Gastroesophageal sphincter (tissue), 4 donors: ENCODE measurements around the gene SEMA5B. TPM values are rescaled to one million over a fixed set of nuclear protein-coding genes. Genes with fewer than 3 reads are reported as not detected.

Experiments used
- ATAC-seq: fragments of 150-250 bp; one replicate; pipeline ENCODE4 v1.9.1; 2016; ENCODE audit warnings: mild to moderate bottlenecking, moderate library complexity
- H3K27ac ChIP-seq, 4 donors: fragments of 200-600 bp; sonication (generic) in 3 of 4; 1 replicate in 3 of 4; 2 replicates in 1 of 4; pipeline ENCODE4 v1.5.1; 2016 to 2019
- H3K27me3 ChIP-seq: fragments of 200-600 bp; sonication (generic); one replicate; pipeline ENCODE4 v1.5.1; 2019
- H3K36me3 ChIP-seq, 2 donors: fragments of 200-600 bp; sonication (generic); one replicate each; pipeline ENCODE4 v1.5.1; 2019; ENCODE audit warnings: control low read depth in 1 of 2
- H3K4me1 ChIP-seq, 3 donors: fragments of 200-600 bp; sonication (generic); 1 replicate in 2 of 3; 2 replicates in 1 of 3; pipeline ENCODE4 v1.5.1; 2016 to 2019; ENCODE audit warnings: control low read depth in 2 of 3
- H3K4me3 ChIP-seq, 2 donors: fragments of 200-600 bp; sonication (generic); one replicate each; pipeline ENCODE4 v1.5.1; 2019; ENCODE audit warnings: mild to moderate bottlenecking in 1 of 2, moderate library complexity in 1 of 2
- H3K9me3 ChIP-seq, 3 donors: fragments of 200-600 bp; sonication (generic); one replicate each; pipeline ENCODE4 v1.5.1; 2017 to 2019; ENCODE audit warnings: control low read depth in 2 of 3
- CTCF ChIP-seq, 4 experiments: fragments of 200-600 bp in 2 of 4; fragments of 450-650 bp in 2 of 4; sonication (generic) in 1 of 4; IDR thresholded peaks; one replicate each; pipeline ENCODE4 v1.5.1; 2017 to 2019; ENCODE audit warnings: antibody characterized with exemption in 4 of 4, mild to moderate bottlenecking in 2 of 4, moderate library complexity in 2 of 4
- EP300 ChIP-seq: sonication (generic); formaldehyde crosslinking; IDR thresholded peaks from one replicate; pipeline ENCODE4 v1.6.1; 2017; ENCODE audit warnings: antibody characterized with exemption, mild to moderate bottlenecking
- POLR2A ChIP-seq, 2 donors: fragments of 450-650 bp; IDR thresholded peaks; one replicate each; pipeline ENCODE4 v1.6.1; 2017; ENCODE audit warnings: antibody characterized with exemption in 2 of 2, mild to moderate bottlenecking in 2 of 2, moderate library complexity in 1 of 2
- POLR2AphosphoS5 ChIP-seq: sonication (generic); formaldehyde crosslinking; IDR thresholded peaks from one replicate; pipeline ENCODE4 v1.6.1; 2017; ENCODE audit warnings: antibody characterized with exemption
- WGBS, 2 donors: methylation state at CpG; one replicate each; pipeline ENCODE4 v1.1.5; 2018; ENCODE audit warnings: low coverage in 1 of 2; 5-methylcytosine and 5-hydroxymethylcytosine counted together
- total RNA-seq, 4 donors: library from RNA; depleted of rRNA; stranded (reverse); fragments of >200 nt; gene quantifications; one replicate each; pipeline ENCODE4 v1.1.0, GENCODE V29; 2016

SEMA5B gene
- total RNA-seq, 4 donors from 2014 or later: 0.31 to 0.69 (median 0.32) TPM; not detected in 1

- Histone ChIP-seq H3K36me3 (no peaks in the 10 kb centered on the region), H3K4me3 (no peak overlapping the region), H3K9me3 (no peaks in the 10 kb centered on the region), H3K27me3 (peaks cover 19% of the 10 kb centered on the region), H3K27ac (no peak overlapping the region), H3K4me1 (no peaks in the 10 kb centered on the region)
- 90% methylated on average over 4 of the region's 10 CpGs; no CpG with 5 or more reads in 1 of the 2 donors for WGBS, 2 donors
- ATAC-seq: no peak
- TF ChIP-seq POLR2AphosphoS5 (no peak), EP300 (no peak), CTCF (IDR thresholded peaks at IDR 0.05) (no peak), POLR2A (IDR thresholded peaks at IDR 0.05) (no peak)
Measured at GRCh38 chr3:122927726-122928125, 99.8 kb downstream of the SEMA5B start.

GRCh38 chr3:122926811-122927210 lies 100.8 kb downstream of the SEMA5B start:
- TF ChIP-seq POLR2AphosphoS5 (no peak), POLR2A (IDR thresholded peaks at IDR 0.05) (no peak), CTCF (IDR thresholded peaks at IDR 0.05) (no peak), EP300 (no peak)
- H3K4me3 ChIP-seq: no peak overlapping the region
- WGBS, 2 donors: 100% methylated on average over 1 to 2 of the region's 3 CpGs
- no peak for ATAC-seq
- no peak overlapping the region for H3K27ac ChIP-seq
- H3K27me3 ChIP-seq: peaks cover 29% of the 10 kb centered on the region
- H3K36me3 ChIP-seq: no peaks in the 10 kb centered on the region
- peaks cover 0 to 8% (median 0%) of the 10 kb centered on the region in 3 donors for H3K4me1 ChIP-seq
- H3K9me3 ChIP-seq: no peaks in the 10 kb centered on the region

- Histone ChIP-seq H3K4me3 (no peak overlapping the region), H3K4me1 (peaks cover 0 to 11% (median 0%) of the 10 kb centered on the region in 3 donors), H3K9me3 (no peaks in the 10 kb centered on the region), H3K36me3 (no peaks in the 10 kb centered on the region), H3K27ac (no peak overlapping the region), H3K27me3 (peaks cover 33% of the 10 kb centered on the region)
- 87 to 100% methylated on average over 3 to 12 of the region's 20 CpGs for WGBS, 2 donors
- TF ChIP-seq POLR2AphosphoS5 (no peak), CTCF (IDR thresholded peaks at IDR 0.05) (no peak), EP300 (no peak), POLR2A (IDR thresholded peaks at IDR 0.05) (no peak)
- no peak for ATAC-seq
Measured at GRCh38 chr3:122926322-122926721, 101.2 kb downstream of the SEMA5B start.

GRCh38 chr3:122925756-122926155 lies 101.8 kb downstream of the SEMA5B start:
- Histone ChIP-seq H3K27ac (no peak overlapping the region), H3K27me3 (peaks cover 38% of the 10 kb centered on the region), H3K9me3 (no peaks in the 10 kb centered on the region), H3K36me3 (no peaks in the 10 kb centered on the region), H3K4me1 (peaks cover 0 to 11% (median 0%) of the 10 kb centered on the region in 3 donors), H3K4me3 (no peak overlapping the region)
- no peak for ATAC-seq
- no peak for TF ChIP-seq EP300
- no peak for TF ChIP-seq POLR2AphosphoS5
- TF ChIP-seq POLR2A (IDR thresholded peaks at IDR 0.05): no peak
- TF ChIP-seq CTCF (IDR thresholded peaks at IDR 0.05): no peak
- WGBS, 2 donors: 100% methylated on average over 1 of the region's 1 CpG; no CpG with 5 or more reads in 1 of the 2 donors

GRCh38 chr3:122924056-122924455 lies 103.5 kb downstream of the SEMA5B start:
- Histone ChIP-seq H3K27ac (no peak overlapping the region), H3K27me3 (peaks cover 38% of the 10 kb centered on the region)
- WGBS, 2 donors: 92 to 100% methylated on average over 2 of the region's 2 CpGs

More at GRCh38 chr3:122924056-122924455, 103.5 kb downstream of the SEMA5B start:
- no peaks in the 10 kb centered on the region for H3K9me3 ChIP-seq
- H3K4me1 ChIP-seq: peaks cover 0 to 11% (median 0%) of the 10 kb centered on the region in 3 donors
- no peaks in the 10 kb centered on the region for H3K36me3 ChIP-seq
- H3K4me3 ChIP-seq: no peak overlapping the region
- TF ChIP-seq CTCF (IDR thresholded peaks at IDR 0.05) (no peak), POLR2A (IDR thresholded peaks at IDR 0.05) (no peak), EP300 (no peak), POLR2AphosphoS5 (no peak)
- ATAC-seq: no peak
